GM21529 (cell line): Measurements from ENCODE around the gene PTOV1.
A peak's percentile ranks its signal among the peaks of the same experiment; 100 is the strongest.

ENCODE experiments used
- ATAC-seq: cut with Tn5 transposase; IDR thresholded peaks from one replicate; pipeline ENCODE4 v1.9.1; 2021; ENCODE audit not compliant: unreplicated experiment

PTOV1 gene

DNA sequence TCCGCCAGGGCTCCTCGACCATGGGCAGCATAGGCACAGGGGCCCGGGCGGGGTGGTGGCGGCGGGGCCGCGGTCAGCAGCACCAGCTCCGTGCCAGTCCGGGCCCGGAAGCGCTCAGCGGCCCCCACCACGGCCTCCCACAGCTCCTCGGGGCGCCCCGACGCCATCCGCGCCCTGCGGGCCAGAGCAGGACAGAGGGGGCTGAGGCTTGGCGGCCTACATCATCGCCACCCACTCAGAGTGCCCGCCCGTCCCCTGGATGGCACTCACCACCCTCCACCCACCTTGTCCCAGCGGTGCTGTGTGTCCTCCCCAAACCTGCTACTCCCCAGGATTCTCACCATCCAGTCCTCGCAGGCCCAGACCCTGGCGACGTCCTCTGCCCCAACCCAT lies 22.2 kb downstream of the PTOV1 start:
- ATAC-seq = no peak

DNA sequence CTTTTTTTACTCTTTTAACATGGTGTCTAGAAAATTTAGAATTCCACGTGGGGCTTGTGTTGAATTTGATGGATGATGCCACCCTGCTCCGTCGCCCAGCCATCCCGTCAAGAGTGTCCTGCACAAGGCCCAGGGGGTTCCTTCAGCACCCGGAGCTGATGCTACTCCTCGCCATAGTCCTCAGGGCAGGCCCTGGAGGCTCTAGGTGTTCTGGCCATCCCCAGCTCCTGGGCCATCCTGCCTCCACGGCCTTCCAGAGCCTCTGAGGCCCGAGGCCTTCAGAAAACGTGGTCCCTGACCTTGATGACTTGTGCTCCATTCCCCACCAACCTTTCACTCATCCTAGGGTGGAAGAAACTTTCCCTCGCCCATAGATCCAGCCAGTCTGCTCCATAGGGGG lies 22.9 kb downstream of the PTOV1 start:
- ATAC-seq = no peak

DNA sequence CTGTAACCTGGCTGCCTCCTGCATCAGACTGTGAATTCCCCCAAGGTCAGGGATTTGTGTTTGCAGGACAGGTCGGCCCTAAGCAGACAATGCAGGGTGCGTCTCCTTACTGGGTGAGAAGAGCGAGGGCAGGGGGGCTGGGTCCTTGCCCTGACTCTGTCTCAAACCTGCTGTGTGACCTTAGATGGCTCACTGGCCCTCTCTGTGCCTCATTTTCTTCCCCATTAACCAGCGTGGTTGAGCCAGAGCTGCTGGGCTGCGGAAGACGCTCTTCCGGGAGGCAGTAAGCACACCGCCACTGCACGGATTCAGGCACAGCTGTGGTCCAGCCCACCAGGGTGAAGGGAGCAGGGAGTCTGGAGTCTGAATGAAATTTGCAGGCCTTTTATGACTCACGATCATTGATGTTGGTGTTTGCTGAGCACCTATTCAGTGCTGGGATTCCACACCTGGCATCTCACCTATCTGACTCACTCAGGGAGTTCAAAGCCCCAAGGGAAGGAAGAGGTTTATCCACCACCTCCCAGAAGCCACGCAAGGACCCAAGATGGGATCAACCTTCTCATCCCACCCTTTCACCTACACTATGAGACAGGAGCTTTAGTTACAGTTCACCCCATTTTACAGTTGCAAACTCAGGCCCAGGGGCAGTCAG lies 23.7 kb downstream of the PTOV1 start:
- ATAC-seq = no peak

DNA sequence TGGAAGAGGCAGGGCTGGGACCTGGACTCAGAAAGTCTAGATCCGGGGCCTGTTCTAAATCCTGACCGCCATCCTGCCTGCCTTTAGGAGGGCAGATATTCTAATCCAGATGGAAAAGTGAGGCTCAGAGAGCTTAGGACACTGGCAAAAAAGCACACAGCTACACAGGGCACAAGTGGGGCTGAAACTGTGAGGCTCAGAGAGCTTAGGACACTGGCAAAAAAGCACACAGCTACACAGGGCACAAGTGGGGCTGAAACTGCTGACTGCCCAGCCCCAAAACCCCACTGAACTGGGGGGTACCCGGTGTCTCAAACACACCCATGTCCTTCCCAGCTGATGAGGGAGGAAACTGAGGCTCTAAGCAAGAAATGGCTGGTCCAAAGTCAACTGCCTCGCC lies 24.2 kb downstream of the PTOV1 start:
- no peak for ATAC-seq

DNA sequence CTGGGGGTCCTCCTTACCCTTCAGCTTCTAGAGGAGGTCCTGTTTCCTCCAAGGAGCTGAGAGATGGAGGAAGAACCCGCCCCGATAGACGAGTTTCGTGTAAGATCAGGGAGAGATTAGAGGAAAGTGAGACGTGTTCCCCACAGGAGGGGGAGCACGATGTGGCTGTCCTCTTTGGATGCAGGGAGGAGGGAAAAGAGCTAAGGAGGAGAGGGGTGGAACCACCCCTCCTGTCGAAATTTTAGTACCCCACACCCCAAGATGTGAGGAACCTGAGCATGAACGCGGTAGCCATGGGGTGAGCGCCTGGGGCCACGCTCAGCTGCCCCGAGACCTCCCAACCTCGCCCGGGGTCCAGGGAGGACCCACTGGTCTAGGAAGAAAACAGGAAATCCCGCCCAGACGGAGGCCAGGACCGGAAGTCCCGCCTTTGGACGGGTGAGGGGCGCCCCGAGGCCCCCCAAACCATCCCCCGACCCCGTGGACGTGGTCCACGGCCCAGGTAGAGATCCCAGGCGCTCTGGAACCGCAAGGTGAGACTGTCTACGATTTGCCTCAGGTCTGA lies 25.0 kb downstream of the PTOV1 start:
- no peak for ATAC-seq

DNA sequence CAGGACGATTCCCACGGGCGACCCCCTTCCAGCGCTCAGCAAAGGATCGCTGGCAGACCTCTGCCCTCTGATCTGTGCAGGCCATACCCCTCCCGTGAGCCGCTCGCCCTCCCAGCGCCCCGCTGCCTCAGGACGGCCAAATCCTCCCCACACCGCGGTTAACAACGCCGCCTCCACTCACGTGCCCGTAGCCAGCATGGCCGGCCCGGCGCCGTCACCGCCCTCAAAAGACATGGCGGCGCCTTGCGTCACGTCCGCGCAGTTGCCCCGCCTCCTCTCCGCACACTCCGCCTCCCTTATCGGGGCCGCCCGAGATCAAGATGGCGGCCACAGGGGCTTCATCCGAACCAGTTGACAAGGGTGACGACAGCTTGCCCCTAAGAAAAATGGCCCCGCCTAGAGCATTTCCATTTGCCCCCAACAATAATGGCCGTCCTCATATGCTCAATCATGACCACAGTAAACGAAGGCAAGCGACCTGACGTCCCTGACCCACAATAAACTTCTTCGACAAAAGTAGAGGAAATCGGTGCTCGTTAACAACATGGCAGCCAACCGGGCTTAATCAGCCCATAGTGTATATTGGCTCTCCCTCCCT lies 25.6 kb downstream of the PTOV1 start:
- peak; percentile 40 for ATAC-seq

DNA sequence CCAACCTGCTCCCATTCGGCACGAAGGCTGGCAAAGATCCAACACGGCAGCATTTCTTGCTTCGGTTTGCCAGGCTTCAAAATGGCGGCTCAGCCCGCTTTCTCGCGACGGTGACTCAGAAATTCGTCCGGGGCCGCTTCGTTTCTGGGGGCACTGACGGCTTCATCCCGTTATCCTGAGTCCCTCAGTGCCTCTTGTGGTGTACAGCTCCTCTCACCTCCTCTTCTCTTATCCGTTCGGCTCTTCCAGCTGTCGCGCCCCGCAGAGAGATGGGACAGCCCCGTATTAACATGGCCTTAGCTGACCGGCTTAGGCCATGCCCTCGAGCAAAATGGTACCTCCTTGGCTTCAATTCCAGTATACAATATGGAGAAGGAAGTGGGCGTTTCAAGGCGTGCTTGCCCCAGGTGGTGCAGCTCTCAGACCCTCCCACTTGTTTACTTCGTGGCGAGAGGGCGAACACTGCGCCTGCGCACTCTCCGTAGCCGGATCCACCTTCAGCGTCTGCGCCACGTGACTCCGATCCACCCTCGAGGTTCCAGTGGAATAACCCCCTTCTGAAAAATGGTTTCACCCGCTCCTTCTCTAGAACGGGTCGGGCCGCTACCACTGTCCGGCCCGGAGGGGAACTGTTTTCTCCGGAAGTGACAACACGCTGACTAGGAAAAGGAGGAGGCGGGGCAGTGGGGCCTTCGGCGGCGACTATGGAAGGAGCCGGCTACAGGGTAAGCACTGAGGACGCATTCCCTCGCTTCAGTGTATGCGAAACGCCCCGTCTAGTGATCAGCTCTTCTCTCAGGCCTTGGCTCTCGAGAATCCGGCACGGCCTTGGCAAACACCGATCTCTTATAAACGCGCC lies 26.3 kb downstream of the PTOV1 start, which contains the start of the genes AKT1S1 and TBC1D17:
TSS of gene AKT1S1 (minus strand) at position 336 of the 859 bp plus-strand sequence. CDS start 4,060 bp downstream, outside the sequence.
TSS of gene TBC1D17 (plus strand) at position 683 of the 859 bp plus-strand sequence. CDS start at position 705, 22 bp downstream.
- peak; percentile 59 for ATAC-seq

DNA sequence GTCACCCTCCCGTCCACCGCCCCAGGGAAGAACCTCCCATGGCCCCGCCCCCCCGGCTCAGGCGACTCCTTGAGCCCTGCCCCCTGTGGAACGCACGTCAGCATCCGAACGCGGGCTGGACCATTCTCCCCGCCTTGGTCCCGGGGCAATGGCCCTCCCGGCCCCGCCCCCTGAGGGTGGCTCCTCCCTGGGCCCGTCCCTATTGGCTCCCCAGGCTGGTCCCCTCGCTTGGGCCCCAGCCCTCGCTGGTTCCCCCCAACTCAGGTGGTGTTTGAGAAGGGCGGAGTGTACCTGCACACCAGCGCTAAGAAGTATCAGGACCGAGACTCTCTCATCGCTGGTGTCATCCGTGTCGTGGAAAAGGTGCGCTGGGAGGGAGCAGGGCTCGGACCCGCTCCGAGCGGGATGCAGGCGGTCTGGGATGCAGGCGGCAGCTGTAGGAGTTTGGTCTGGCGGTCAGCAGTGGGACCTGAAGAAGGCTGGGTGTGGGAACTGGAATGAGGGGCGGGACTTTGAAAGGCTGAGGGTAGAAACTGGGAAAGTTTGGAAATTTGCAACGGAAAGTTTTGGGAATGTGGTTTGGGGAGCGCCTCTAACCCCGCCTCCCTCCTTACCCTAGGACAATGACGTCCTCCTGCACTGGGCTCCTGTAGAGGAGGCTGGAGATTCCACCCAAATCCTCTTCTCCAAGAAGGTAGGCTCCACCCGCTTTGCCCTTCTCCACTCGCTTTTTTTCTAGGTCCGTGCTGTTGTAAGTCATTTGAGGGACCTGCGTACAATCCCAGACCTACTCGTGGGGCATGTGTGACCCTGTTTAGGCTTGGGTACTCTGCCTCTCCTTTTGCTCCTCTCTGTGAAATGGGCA lies 27.2 kb downstream of the PTOV1 start:
- peak; percentile 52 for ATAC-seq

DNA sequence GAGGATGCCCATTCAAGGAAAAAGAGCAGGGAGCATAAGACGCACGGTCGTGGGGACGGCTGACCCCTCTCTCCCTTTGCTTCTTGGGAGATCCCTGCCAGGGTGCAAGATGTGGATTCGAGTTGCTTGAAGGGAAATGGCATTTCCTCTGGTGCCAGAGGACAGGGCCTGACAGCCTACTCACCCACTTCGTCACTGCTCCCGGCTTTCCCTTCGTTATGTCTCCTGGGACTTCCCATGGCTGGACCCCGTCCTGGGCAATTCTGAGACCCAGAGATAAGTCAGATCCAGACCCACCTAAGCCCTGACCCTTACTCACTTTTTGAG lies 27.7 kb downstream of the PTOV1 start:
- no peak for ATAC-seq

DNA sequence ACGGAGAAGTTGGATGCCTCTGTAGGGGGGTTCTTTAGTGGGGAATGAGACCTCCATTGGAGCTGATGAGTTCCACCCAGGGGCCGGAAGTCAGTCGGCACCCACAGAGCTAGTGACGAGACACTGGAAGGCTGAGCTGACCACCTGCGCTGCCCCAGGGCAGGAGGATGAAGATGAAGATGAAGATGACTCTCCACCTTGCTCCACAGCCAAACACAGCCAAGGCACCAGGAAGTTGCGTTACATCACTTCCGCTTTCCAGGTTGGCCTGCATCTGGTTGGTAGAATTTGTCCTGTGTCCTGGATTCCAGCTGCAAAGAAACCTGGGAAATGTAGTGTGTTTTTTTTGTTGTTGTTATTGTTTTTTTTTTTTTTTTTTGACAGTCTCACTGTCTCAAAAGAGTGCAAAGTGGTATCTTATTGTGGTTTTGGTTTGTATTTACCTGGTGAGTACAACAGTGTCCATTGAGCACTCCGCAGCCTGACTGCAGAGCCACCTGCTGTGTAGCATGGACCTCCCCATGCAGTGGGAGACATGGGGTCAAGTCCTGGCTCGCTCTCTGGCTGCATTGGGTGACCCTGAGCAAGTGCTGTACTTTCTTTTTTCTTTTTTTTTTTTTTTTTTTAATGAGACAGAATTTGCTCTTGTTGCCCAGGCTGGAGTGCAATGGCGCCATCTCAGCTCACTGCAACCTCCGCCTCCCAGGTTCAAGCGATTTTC lies 28.4 kb downstream of the PTOV1 start:
- ATAC-seq = no peak

DNA sequence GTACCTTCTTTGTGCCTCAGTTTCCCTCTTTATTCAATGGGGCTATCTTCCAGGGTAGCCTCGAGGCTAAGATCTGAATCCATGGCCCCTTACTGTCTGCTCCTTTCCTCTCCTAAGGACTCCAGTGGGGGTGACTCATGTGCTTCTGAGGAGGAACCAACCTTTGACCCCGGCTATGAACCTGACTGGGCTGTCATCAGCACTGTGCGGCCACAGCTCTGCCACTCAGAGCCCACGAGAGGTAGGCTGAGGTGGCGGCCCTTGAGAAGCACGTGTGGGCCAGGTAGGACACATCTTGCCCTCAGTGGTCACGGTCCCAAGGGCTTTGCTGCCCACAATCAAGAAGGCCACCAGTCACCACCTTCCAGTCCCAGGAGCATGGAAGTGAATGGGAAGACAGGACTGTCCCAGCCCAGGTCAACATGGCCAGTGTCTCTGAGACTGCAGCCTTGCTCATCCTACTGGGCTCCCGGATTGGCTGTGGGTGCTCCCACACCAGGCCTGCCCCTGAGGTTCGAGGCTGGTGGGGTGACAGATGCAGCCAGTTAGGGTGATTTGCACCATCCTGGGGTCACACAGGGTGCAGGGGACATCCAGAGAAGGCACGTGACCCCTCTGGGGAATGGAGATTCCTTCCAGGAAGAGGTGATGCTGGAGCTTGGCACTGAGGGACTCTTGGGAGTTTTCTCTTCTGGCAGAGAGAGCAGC lies 29.4 kb downstream of the PTOV1 start:
- no peak for ATAC-seq

DNA sequence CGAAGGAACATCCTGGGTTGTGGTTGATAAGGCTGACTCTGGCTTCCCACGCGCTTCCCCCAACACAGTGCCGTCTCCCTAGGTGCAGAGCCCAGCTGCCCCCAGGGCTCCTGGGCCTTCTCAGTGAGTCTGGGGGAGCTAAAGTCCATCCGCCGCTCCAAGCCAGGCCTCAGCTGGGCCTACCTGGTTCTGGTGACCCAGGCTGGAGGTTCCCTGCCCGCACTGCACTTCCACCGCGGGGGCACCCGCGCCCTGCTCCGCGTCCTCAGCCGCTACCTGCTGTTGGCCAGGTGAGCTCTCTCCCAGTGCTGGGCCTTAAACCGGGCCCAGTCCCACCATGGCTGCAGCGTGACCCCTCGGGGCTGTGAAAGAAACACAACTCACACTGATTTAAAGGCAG lies 30.2 kb downstream of the PTOV1 start:
- ATAC-seq = no peak

DNA sequence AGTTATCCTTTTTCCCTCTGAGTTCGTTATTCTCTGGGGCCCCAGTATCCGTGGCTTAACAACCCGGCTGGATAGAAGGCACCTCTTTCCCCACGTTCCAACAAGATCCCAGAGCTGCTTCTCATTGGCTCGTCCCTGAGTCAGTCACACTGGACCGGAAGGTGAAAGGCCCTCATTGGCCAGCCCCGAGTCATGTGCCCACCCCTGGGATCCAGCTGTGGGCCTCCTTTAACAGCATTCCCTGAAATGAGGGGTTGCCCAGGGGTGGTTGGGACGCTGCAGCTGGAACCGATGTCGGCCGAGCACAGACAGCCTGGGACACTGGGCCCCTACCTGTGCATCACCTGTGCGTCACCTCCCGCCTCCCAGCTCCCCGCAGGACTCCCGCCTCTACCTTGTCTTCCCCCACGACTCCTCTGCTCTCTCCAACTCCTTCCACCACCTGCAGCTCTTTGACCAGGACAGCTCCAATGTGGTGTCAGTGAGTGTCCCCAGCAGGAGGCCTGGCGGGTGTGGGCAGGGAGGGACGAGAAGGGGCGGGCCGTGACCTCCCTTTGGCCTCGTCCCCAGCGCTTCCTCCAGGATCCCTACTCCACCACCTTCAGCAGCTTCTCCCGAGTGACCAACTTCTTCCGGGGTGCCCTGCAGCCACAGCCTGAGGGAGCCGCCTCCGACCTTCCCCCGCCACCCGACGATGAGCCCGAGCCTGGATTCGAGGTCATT lies 30.9 kb downstream of the PTOV1 start:
- no peak for ATAC-seq

DNA sequence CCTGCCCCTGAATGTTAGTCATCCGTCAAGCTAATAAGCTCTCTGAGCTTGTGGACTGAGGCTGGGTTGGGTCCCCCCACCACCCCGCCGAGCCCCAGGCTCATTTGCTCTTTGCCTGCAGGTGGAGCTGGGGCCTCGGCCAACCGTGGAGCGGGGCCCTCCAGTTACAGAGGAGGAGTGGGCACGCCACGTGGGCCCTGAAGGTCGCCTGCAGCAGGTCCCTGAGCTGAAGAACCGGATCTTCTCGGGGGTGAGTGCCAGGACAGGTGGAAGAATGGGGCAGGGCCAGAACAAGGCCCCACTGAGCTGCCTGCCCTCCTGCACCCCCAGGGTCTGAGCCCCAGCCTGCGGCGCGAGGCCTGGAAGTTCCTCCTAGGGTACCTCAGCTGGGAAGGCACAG lies 31.7 kb downstream of the PTOV1 start:
- no peak for ATAC-seq

DNA sequence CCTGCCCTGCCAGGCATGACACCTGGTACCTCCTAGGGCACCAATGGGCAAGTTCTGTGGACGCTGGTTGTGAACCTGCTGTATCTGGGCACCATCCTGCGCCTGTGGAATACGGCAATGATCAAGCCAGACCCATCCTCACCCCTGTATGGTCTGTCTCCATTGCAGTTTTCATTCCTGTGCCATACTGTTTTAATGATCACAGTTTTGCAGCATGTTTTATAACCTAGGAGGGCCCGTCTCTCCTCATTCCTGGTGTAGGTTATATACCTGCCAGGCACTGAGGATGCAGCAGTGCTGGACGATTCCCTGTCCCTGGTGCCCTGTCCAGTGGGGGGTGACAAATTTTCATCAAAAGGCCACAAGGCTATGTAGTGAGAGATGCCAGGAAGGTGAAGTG lies 32.1 kb downstream of the PTOV1 start:
- no peak for ATAC-seq

DNA sequence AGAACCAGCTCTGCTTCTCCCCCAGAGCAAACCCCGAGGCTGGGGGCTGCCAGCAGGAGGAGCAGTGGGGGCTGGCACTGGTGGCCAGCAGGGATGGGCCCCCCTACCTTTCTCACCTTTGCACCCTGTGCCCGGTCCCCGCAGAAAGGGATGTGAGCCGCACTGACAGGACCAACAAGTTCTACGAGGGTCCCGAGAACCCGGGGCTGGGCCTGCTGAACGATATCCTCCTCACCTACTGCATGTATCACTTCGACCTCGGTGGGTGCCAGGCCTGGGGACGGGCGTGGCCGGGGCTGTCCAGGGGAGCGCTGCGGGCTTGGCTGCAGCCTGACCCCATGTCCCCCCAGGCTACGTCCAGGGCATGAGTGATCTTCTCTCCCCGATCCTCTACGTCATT lies 33.1 kb downstream of the PTOV1 start:
- ATAC-seq = no peak

DNA sequence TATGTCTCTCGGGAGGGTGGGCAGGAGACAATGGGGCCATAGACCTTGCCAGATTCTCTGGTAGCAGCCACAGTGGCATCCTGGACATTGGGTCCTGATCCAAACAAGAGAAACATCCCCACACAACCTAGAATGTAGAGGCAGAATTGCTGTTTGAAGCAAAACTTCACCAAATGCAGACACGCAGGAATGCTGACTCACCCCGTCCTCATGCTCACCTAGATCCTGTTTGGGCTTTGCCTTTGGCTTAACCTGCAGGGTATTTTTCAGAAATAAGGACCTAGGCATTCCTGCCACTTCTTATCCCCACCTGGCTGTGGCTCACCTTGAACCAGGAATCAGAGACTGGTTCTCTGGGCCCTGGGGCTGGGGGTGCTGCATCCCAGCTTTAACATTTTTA lies 33.8 kb downstream of the PTOV1 start:
- ATAC-seq = no peak

DNA sequence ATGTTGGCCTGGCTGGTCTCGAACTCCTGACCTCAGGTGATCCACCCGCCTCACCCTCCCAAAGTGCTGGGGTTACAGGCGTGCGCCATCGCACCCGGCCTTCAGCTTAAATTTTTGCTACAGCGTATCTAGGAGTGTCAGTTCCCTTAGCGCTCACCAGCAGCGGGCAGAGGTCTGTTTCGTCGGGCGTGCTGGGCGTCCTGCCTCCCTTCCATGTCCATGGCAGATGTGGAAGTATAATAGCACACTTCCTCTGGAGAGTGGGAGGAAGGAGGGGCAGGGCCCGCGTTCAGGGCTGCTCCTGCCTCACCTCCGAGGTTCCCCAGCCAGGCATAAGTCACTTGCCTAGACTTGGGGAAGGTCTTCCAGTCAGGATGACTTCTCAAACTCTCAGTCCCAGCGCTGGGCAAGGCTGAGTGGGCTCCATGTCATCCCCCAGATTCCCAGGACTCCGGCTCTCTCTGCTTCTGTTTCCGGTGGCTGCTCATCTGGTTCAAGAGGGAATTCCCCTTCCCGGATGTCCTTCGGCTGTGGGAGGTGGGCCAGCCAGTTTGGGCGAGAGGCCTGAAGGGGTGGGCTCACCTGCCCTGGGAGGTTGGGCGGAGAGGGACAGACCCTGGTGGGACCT lies 36.2 kb downstream of the PTOV1 start:
- ATAC-seq = no peak
